GM11168 (cell line): ENCODE measurements around the gene OLFML1.

Experiments used
- in situ Hi-C: fragments of 300-500 bp; cut with MboI; formaldehyde crosslinking; loops from one replicate; pipeline ENCODE4 v1.12.0; 2022; ENCODE audit warnings: low sequenced_read_pairs; ENCODE audit not compliant: unreplicated experiment

Gene OLFML1

DNA sequence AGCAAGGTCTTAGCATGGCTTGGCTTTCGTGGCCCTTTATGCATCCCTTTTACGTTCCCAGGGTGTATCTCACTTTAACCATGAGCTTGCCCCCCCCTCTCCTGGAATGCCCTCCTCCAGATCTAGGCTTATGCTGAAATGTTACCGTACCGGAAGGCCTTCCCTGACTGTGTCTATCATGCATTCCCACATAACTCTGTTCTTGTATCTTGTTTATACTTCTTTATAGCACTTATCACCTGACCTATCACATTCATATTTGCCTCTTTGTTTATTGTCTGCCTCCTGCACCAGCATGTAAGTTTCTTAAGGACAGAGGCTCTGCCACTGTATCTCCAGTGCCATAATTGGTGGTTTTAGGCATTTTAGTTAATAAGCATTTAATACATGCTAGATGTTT, 67.4 kb downstream of the OLFML1 start:
- in situ Hi-C loops: no loop called here

DNA sequence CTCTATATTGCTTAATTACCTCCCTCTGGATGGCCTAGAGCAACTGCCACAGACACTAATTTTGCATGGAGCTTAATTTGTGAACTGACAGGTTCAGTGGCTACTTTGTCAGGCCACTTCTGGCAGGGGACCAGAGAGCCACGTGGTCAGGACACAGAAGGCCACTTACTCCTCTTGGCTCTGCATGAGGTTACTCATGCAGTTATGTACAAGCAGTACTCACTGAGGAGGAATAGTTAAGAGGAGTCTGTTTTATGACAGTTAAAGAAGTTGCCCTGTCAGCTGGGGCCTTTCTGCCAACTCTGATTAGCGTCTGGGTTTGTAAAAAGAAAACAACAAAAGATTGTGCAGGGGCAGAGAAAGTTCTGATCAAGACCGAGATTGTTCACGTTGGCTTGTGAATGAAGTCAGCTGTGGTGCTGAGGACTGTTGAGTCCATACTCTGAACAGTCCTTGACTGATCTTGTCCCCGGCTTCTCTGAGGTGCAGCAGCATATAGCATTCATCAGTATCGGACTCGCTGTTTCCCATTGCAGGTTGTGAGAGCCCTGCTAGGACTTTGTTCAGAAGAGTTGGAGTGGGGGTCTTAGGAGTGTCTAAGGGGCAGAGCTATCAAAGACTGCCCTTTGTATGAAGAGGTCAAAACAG, 69.9 kb downstream of the OLFML1 start:
- in situ Hi-C loops: no loop called here

DNA sequence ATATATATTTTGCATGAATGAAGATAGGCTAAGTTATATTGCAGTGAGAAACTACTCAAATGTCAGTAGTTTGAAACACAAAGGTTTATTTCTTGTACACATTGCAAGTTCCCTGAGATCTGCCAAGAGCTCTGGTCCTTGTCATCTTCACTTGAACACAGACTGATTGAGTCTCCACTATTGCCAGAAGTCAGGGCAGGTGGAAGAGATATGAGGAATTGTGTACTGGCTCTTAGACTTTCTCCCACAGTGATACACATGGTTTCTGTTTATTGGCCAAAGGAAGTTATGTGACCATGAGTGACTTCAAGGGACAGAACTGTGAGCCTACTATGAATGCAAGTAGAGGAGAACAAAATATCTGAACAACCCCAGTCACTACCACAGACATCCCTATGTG, 72.7 kb downstream of the OLFML1 start:
- in situ Hi-C loops: no loop called here

DNA sequence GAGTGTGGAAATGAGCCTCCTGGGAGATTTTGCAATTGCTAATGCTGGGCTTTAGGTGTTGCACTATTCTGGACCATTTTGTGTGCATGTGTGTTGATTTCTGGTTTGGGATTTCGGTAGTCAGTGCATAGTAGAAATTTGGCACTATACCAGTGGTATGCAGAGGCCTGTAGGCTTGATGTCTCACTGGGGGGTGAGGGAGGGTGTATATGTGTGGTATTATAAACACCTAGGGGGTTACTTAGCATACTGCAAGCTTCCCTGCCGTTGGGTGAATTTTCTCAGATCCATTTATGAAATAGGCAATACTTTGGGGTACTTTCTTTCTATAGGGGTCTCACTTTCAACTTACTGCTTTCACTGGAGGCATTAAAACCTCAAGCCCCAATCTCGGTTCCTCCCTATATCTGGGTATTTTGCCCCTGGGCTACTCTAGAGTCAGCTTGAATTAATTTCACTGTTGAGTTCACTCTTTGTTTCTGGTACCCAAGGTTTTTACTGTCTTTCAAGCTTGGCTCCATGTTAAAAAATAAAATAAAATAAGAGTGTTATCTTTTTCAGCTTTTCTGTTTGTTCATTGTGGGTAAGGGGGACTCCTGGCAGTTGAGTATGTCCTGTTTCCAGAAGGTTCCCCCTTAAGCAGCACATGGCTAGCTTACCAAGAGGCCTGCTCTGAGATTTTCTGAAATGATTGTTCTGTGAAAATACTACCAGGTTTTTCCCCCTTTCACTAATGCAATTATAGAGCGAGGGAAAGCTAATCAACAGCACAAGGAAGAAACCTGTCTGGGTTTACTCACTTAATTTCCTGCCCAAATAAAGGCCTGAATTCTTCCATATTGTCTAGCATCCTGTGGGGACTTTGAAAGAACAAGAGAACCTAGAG, 74.3 kb downstream of the OLFML1 start:
- in situ Hi-C loops: no loop called here
